Right hindlimb (tissue), 1 donor: ENCODE data around the gene ACTN1.

Source experiments
- DNase-seq: peaks from one replicate; pipeline ENCODE4 v3.0.0-alpha.2; 2018

ACTN1 gene

GRCh38 chr14:68968051-68968450 is 11.1 kb downstream of the ACTN1 start:
- no peak for DNase-seq

- DNase-seq, result no peak
Measured at GRCh38 chr14:68967459-68967940, 11.6 kb downstream of the ACTN1 start.

GRCh38 chr14:68966872-68967301 is 12.2 kb downstream of the ACTN1 start:
- no peak for DNase-seq

GRCh38 chr14:68965261-68965761 is 13.8 kb downstream of the ACTN1 start:
- DNase-seq, result no peak

- DNase-seq, result no peak
Measured at GRCh38 chr14:68964300-68965093, 14.6 kb downstream of the ACTN1 start.

DNA sequence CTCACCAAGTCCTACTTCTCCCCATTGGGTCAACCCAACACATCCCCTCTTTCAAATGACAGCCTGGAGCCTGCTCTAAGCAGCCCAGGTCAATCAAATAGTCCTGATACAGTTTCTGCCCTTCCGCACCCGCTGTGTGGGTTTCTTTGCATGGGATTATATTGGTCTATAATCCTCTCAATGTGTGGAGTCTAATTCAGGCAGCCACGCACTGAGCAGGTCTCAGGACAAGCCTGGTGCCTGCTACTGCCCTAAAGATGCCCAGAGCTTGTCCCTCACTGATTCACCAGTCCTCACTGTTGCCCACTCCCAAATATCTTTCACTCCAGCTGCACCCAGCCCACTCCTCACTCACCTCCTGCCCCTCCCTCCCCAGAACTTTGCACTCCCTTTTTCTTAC is 16.4 kb downstream of the ACTN1 start:
- DNase-seq, result no peak

GRCh38 chr14:68961781-68962584 is 17.1 kb downstream of the ACTN1 start:
- DNase-seq, result no peak

GRCh38 chr14:68961361-68961760 is 17.7 kb downstream of the ACTN1 start:
- no peak for DNase-seq

- no peak for DNase-seq
Measured at GRCh38 chr14:68960123-68960522, 19.0 kb downstream of the ACTN1 start.

DNA sequence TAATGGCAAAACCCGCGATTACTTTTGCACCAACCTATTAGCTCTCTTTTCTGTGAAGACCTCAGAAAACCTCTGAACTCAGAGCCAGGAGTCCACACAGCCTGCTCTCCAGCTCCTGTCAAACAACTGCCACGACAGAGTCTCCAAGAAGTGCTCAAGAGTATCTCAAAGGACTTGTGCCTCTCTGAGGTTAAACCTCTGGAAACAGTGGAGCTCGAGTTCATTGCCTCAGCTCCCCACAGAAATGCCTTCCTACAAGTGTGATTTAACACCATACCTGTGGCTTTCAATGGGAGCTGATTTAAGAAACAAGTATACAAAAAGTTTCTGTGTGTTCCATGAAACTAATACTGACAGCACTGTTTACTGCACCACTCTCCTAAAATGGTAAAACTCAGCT is 20.1 kb downstream of the ACTN1 start:
- DNase-seq, result no peak

DNA sequence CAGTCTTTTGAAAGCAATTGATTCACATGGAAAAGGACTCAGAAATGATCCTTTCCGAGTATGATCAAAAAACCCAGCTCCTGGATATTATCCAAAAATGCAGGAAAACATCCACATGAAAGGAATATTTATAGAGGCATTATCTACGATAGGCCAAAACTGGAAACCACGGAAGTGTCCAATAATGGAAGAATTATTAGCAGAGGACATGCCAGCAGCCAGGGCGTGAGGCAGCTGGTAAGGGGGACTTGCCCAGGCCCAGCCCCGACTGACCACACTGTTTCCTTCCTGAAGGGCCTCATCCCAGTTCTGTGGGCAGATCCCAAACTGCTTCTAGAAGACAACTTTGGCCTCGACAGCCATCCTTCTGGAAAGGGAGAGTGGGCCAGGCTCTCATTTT is 20.5 kb downstream of the ACTN1 start:
- DNase-seq, result no peak

DNA sequence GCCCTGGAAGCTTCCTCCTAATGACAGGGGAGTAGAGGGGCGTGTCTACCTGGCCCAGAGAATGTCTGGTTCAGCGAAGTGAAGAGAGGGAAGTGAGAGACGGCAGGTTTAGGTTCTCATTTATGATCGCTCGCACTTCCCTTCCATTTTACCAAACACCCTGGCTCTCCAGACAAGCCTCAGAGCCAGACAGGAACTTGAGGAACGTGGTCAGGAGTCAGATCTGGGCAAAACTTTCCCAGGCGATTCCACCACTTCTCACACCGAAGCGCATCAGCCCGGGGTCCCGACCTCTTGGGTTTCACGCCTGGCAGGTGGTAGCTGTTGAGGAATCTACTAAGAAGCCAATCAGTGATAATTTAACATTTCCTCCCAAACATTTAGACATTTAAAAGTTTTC is 21.3 kb downstream of the ACTN1 start:
- DNase-seq, result no peak

GRCh38 chr14:68956724-68957123 is 22.4 kb downstream of the ACTN1 start:
- no peak for DNase-seq

GRCh38 chr14:68955851-68956179 is 23.3 kb downstream of the ACTN1 start:
- no peak for DNase-seq

- DNase-seq, result no peak
Measured at GRCh38 chr14:68955164-68955850, 23.8 kb downstream of the ACTN1 start.

- DNase-seq, result no peak
Measured at GRCh38 chr14:68953196-68953555, 25.9 kb downstream of the ACTN1 start.

DNA sequence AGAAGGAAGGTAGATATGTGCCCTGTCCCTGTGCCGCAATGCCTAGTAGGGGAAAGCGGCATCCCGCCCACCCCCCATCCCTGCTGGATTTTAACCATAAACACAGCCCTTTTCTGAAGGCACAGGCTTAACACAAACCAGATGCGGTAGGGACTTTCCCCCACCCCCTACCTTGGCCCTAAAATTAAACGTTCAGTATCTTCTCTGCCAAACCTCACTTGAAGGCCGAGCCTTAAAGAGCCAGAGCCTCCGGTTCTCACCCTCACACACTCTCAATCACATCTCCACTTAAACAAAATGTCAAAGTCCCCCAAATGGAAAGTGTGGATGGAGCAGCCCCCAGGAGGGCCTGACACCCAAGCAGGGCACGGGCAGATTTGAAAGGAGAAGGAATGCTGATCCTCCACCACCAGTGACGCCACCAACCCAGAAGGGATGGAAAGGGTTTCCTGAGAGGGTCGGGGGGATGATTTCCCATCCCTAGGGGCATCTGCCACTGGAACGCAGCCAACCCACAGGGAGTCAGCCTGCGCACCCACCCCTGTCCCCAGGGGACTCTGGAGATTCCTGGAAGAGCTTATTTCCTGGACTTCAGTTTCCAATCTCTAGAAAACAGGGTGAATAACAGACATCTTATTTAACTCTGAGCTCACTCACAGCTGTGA is 26.4 kb downstream of the ACTN1 start:
- DNase-seq, result peak; percentile 91

GRCh38 chr14:68951800-68952530 is 27.1 kb downstream of the ACTN1 start:
- no peak for DNase-seq

GRCh38 chr14:68951035-68951797 is 27.9 kb downstream of the ACTN1 start:
- no peak for DNase-seq

DNA sequence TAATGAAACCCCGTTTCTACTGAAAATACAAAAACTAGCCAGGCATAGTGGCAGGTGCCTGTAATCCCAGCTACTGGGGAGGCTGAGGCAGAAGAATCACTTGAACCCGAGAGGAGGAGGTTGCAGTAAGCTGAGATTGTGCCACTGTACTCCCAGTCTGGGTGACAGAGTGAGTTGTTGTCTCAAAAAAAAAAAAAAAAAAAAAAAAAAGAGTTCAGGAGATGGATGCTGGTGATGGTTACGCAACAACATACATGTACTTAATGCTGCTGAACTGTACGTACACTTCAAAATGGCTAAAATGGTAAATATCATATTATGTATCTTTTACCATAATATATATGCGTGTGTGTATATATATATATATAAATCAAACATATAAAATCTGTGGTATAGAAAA is 29.0 kb downstream of the ACTN1 start:
- no peak for DNase-seq

GRCh38 chr14:68949601-68949965 is 29.5 kb downstream of the ACTN1 start:
- DNase-seq, result no peak
